GM18907 (cell line): ENCODE data around the gene S1PR3.

Experiments used
- ATAC-seq: cut with Tn5 transposase; IDR thresholded peaks from one replicate; pipeline ENCODE4 v1.9.1; 2021; ENCODE audit warnings: mild to moderate bottlenecking, moderate library complexity; ENCODE audit not compliant: unreplicated experiment

Gene S1PR3

DNA sequence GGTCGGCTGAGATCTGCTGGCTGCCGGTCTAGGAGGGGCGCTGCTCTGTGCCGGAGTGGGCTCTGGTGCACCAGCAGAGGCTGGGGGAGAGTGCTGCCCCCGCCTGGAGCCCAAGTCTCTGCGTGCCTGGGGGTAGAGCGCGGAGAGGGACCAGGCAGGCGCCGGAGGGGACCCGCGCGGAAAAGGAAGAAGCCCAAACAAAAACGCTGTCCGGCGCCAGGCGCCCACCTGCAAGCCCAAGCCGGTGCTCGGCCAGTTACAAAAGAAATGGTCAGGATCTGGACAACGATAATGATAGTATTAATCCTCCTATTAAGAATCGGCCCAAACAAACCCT lies 571 bp upstream of the S1PR3 start:
- ATAC-seq, result no peak

DNA sequence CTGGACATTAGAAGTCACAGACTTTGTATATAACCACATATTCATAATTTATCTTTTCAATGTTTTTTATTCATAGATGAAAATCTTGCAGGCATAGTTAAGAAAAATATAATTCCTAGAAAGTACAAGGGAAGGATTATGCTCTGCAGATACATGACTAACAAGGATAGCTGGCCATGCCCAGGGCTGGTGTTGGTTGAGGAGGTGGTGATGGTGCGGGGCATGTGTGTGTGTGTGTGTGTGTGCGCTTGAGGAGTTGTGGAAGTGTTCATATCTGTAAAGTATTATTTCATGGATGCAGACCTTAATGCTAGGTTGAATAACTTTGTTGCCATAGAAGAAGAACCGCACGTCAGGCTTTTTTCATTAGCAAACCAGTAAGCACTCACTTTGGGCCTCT lies 1.3 kb downstream of the S1PR3 start:
- no peak for ATAC-seq

- ATAC-seq, result no peak
Measured at GRCh38 chr9:88993327-88993726, 2.1 kb downstream of the S1PR3 start.

DNA sequence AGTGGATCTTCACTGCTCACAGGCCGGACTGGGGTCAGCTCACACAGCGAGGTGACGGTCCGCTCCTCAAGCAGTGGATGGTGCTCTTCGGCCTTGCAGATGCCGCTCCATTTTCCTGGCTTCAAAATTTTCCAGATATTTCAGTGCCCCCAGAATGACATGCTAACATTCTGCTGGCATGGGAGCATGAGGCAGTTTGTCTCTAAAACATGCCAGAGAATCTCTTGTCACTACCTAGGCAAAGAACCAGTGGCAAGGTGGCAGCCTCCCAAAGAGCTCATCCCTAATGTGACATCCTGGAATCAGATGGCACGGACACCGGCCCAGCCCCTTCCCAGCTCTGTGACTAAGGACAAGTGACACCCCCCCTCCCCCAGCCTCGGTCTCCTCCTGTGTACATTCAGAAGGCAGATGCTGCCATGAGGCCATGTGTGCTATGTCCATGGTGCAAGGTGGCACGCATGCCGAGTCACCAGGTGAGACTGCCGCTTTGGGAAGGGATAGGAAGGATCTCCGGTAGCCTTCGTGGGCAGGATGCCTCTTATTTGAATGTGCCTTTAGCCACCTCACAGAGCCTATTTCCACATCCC lies 2.7 kb downstream of the S1PR3 start:
- no peak for ATAC-seq

- no peak for ATAC-seq
Measured at GRCh38 chr9:88994469-88995199, 3.4 kb downstream of the S1PR3 start.

DNA sequence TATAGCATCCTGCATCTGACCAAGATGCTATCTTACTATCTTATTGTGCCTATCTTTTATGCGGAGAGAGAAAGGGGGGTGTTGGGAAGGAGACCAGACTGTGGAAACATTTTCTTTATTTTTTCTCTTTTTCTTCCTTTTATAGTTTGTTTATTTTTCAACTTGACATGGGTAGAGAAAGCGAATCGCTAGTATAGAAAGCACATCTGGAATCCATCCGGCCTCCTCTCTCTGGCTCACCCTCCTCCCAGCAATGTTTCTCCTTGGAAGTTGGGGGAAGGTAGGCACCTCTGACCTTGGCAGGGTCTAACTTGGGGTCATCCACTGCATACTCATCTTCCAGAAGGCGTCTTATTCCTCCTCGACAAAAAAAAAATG lies 3.9 kb downstream of the S1PR3 start:
- ATAC-seq, result no peak

GRCh38 chr9:88995627-88996026 lies 4.4 kb downstream of the S1PR3 start:
- no peak for ATAC-seq

GRCh38 chr9:88996046-88996920 lies 5.0 kb downstream of the S1PR3 start:
- no peak for ATAC-seq

GRCh38 chr9:88996921-88997235 lies 5.6 kb downstream of the S1PR3 start:
- ATAC-seq, result no peak

DNA sequence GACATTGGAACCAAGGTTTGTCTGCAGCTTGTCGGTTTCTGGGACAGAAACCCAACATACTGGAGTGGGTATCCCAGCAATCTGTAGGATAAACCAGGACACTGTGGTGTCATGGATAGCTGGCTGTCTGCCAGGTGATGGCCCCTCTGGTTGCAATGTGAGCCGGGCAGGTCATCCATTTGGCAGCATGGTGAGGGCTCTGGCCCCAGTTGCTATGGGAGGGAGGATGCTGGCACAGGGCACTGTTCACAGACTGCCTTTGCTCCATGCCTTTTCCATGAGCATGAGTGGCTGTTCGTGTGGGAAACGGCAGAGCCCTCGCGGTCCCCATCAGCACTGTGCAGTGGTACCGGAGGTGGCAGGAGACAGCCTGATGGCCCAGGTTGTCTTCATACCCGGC lies 6.4 kb downstream of the S1PR3 start:
- no peak for ATAC-seq

DNA sequence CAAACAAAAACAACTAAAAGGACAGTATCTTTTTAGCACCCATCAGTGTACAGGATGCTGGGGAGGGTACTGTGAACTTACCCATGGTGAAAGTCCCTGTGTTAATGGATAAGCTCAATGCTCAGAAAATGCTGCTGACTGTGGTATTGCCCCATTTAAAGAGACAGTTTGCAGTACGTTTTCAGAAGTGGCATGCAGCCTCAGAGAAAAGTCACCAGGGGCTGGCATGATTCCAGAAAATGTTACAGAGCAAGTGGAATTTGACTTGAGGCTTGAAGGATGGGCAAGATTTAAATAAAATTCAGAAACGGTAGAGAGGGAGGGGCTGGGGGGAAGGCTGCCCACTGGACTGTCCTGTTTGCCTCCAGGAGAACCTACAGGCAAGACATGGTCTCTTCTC lies 7.2 kb downstream of the S1PR3 start:
- no peak for ATAC-seq

DNA sequence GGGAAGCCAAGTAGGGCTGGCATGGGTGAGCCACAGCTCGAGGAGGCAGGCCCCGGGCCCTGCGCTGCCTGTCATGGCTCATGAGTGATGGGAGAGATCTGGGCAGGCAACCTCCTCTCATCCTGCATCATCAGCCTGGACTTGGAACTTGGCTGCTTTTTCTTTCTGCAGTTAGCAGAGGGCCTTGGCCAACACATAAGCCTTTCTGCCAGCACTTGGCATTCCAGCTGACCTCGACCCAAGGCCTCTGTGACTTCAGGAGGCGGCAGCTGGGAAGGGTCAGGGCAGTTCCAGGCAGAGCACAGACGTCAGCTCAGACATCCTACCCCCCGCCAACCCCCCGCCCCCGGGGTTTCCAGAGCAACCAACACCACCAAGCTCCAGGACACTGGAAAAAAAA lies 7.6 kb downstream of the S1PR3 start:
- ATAC-seq, result no peak

DNA sequence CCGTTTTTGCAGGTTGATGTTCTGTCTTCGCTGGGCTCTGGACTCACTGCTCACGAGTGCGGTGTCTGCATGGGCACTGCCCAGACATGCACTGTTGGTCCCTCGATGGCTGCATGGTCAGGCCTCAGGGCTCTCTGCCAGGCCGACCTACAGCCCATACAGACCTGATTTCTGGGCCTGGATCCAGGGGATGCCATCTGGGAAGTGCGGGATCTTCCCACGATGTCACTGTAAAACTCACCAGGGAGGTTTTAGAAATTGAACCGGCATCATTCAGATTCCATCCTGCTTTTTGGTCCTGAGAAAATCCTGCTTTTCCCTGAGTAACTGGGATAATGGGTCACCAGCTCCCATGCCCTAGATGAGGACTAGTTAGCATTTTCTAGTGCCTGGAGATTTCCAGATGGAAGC lies 9.1 kb downstream of the S1PR3 start:
- ATAC-seq, result no peak

- ATAC-seq, result peak; percentile 79
Measured at GRCh38 chr9:89000973-89001916, 10.0 kb downstream of the S1PR3 start.

DNA sequence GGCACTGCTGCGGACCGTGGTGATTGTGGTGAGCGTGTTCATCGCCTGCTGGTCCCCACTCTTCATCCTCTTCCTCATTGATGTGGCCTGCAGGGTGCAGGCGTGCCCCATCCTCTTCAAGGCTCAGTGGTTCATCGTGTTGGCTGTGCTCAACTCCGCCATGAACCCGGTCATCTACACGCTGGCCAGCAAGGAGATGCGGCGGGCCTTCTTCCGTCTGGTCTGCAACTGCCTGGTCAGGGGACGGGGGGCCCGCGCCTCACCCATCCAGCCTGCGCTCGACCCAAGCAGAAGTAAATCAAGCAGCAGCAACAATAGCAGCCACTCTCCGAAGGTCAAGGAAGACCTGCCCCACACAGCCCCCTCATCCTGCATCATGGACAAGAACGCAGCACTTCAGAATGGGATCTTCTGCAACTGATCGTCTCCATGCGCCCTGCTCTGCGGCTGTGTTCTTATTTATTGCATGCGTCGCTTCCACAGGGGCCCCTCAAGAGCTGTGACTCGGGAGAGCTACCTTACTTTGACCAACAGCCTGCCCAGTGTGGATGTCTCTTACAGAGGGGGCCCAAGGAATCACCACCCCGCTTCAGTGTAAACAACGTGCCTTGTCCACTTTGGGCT lies 10.8 kb downstream of the S1PR3 start:
- ATAC-seq, result no peak

DNA sequence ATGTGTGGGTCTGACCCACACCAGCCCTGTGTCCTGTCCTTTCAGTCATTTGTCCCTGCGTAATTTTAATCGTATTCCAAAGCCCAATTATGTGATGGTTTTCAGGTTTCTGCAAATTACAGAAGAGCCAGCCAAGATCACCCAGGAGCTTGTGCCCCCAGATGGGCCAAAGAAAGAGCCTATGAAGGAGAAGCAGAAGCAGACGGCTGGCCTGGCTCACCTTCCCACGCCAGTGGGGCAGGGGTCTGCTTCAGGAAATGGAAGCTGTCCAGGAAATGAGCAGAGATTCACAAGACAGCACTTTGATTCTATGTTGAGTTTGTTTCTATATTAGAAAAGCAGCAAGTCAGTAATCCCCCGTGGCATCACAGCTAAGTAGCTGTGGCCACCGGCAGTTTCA lies 11.7 kb downstream of the S1PR3 start:
- ATAC-seq, result no peak

DNA sequence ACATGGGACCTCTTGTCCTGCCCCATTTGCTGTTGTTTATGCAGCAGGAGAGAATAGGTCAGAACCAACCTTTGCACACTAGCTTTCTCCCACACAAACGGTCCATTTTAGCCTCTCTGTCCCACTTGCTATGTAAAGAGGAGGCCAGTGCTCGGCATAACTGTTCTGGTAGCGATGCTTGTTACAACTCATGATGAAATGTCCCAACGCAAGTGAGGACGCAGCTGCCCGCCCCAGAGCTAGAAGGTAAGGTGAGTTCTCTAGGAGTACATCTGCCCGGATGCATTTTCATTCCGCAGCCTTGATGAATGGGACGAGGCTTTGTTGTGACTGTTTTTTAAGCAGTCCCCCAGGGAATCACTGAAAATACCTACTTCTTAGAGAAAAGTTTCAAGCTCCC lies 14.1 kb downstream of the S1PR3 start:
- no peak for ATAC-seq

DNA sequence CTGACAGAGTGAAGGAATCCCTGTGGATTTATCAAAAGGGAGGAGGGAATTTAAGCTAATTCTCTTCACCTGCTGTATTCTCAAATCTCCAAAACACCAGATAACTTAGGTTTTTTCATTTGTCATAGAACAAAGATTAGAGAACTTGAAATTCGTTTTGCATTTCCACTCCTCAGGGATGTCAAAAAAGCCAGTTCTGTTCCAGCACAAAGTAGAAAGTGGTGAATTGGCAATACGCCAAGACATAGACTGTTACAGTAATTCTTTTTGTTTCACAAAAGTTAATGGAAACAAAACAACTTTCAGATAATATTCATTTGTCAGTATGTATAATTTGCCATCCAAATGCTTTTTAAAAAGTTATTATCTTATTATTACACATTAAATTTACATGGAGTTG lies 15.0 kb downstream of the S1PR3 start:
- no peak for ATAC-seq

DNA sequence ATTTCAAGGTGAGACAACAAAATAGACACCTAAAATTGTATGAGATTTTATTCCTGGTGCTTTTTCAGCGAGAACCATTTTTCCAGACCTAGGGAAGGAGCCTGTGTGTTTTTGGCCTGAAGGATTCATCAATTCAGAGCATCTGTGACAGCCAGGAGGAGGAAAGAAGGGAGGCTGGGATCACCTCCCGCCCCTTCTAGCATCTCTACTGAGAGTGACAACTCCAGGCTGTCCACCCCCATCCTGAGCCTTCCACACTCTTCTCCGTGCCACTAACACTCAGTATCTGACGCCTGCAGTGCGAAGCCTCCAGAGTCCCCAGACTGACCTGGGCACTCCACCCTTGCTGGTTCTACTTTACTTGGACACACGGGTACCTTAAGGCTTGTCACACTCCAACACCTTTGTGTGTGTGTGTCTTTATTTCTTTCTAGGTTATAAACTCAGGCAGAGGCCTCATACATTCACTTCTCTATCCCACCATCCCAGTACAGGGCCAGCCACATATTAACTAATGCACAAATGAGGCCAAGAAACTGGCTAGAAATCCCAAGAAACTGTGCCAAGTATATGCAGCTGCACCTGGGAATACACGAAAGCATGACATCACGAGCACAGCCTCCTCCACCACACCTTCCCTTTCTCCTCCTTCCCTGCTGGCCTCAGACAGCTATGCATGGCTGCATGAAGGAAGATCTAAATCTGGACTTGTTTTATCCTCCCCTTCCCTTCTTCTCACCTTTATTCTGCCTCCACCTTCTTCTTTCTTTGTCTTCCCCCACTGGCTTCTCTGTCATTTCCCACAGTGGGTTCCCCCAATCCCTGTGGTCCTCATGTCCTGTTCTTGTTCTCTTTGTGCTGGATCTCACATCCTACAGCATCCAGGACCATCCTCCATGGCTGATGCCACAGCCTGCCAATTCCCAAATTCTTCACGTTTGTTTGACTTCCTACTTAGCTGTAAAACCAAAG lies 16.0 kb downstream of the S1PR3 start:
- no peak for ATAC-seq
